ENCODE measurements around the gene VPS13D.
A peak's percentile ranks its signal among the peaks of the same experiment; 100 is the strongest.
"Not testable (repeated sequence)": the region's sequence is repeated elsewhere in the genome, so short reads cannot be mapped to it uniquely, and the experiment has no call there.

Gene VPS13D

GRCh38 chr1:12200208-12200607, 29.6 kb upstream of the VPS13D start:
- no peak for DNase-seq (ENCODE audit: low read depth, low spot score)

GRCh38 chr1:12201352-12202189, 28.3 kb upstream of the VPS13D start:
- no peak for DNase-seq (ENCODE audit: low read depth, low spot score)

- DNase-seq (ENCODE audit: low read depth, low spot score) = no peak
Observed at GRCh38 chr1:12202190-12202497, 27.7 kb upstream of the VPS13D start.

DNA sequence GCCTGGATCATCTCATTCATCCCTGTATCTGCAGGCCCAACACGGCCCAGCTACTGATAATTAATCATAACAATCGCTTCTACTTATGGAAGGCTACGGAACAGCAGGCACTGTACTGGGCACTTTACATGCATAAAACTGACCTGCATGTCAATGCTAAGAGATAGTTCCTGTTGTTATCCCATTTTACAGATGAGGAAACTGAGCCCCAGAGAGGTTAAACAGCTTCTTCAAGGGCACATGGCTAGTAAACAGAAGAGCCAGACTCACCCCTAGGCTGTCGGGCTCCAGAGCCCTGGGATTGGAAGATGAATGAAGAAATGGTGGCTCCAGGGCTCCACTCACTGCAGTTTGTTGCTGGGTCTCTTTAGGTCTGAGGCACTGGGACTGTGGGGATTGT, 27.3 kb upstream of the VPS13D start:
- DNase-seq (ENCODE audit: low read depth, low spot score) = no peak

DNA sequence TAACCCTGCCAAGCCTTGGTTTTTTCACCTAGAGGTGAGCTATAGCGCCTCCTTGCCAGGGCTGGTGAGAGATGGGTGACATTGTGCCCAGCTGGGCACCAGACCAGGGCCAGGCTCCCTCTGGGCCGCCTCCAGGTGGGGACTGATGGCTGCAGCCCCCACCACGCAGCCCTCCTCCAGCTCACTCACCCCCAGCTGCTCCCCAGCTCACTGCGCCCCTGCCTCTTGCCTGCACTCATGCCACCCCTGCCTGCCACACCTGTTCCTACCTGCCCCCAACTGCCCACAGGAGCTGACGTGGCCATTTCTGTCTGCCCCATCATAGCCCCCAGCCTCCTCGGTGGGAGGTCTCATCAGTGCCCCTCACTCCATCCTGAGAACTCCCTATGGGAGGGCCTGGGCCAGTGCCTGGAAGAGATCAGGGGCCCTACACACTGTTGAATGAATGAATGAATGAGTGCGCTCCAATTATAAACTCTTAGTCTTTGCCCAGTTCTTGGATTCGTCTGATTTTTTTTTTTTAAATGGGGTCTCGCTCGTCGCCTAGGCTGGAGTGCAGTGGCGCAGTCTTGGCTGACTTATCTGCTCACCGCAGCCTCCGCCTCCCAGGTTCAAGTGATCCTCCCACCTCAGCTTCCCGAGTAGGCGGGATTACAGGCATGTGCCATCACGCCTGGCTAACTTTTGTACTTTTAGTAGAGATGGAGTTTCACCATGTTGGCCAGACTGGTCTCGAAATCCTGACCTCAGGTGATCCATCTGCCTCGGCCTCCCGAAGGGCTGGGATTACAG, 26.4 kb upstream of the VPS13D start:
- no peak for DNase-seq (ENCODE audit: low read depth, low spot score)

DNA sequence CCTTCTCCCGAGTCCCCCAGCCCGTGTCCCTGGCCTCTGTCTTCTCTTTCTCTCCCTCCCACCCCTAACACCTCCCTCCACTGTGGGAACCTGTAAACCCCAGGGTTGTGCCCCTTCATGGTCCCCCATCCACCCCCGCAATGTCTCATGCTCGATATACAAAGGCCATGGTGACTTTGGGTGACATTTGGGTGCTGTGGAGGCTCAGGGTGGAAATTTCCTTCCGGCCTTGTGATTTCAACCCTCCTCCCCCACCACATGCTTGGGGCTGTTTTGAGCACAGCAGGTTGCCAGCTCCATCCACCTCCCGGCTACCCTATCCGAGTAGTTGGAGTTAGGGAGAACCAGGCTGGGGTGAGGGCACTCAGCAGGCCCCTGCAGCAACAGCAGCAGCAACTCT, 25.7 kb upstream of the VPS13D start:
- DNase-seq (ENCODE audit: low read depth, low spot score) = no peak

DNA sequence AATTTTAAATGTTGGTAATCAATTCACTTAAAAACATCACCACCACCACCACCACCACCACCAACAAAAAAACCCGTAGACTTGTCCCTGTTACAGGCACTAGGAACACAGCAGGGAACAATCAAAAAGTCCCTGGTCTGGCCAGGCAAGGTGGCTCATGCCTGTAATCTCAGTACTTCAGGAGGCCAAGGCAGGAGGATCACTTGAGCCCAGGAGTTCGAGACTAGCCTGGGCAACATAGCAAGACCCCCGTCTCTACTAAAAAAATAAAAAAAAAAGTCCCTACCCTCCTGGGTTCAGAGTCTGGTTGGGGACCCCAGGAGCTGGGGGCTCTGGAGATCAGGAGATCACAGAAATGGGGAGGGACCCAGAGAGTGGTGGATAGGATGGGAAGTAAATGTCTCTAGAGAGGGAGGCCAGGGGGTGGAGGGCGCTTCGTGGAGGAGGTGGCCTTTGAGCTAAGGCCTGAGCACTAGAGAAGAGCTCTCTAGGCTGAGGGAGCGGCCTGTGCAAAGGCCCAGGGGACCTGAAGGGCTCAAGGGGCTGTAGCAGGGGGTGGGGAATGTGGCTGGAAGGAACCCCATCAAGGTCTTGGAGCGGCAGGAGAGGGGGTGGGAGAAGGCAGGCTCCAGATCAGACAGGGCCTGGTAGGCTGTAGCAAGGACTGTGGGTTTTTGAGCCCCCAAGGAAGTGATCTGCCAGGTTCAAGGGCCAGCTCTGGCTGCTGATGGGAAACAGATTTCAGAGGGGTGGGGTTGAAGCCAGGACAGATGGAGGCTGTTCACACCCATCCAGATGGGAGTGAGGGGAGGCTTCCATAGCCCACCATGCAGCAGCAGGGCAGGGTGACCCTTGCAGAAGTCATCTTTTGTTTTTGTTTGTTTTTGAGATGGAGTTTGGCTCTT, 24.8 kb upstream of the VPS13D start:
- no peak for DNase-seq (ENCODE audit: low read depth, low spot score)

DNA sequence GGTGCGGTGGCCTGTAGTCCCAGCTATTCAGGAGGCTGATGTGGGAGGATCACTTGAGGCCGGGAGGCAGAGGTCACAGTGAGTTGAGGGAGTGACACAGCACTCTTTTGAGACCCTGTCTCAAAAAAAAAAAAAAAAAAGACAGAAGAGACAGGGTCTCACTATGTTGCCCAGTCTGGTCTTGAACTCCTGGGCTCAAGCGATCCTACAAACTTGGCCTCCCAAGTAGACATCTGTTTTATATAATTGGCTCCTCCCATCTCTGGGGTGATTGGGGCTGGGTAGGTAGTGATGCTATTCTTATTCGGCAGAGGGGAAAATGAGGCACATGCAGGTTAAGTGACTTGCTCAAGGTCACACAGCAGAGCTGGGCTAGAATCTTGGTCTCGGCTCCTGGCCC, 23.6 kb upstream of the VPS13D start:
- no peak for DNase-seq (ENCODE audit: low read depth, low spot score)

GRCh38 chr1:12206792-12207424, 22.9 kb upstream of the VPS13D start:
- DNase-seq (ENCODE audit: low read depth, low spot score) = no peak

- DNase-seq (ENCODE audit: low read depth, low spot score) = no peak
Observed at GRCh38 chr1:12208271-12208670, 21.6 kb upstream of the VPS13D start.

GRCh38 chr1:12208764-12209494, 20.9 kb upstream of the VPS13D start:
- peak; percentile 67 for DNase-seq (ENCODE audit: low read depth, low spot score)

- no peak for DNase-seq (ENCODE audit: low read depth, low spot score)
Observed at GRCh38 chr1:12209495-12209832, 20.4 kb upstream of the VPS13D start.

GRCh38 chr1:12215118-12215961, 14.5 kb upstream of the VPS13D start:
- DNase-seq (ENCODE audit: low read depth, low spot score) = no peak

- no peak for DNase-seq (ENCODE audit: low read depth, low spot score)
Observed at GRCh38 chr1:12219800-12220199, 10.0 kb upstream of the VPS13D start.

DNA sequence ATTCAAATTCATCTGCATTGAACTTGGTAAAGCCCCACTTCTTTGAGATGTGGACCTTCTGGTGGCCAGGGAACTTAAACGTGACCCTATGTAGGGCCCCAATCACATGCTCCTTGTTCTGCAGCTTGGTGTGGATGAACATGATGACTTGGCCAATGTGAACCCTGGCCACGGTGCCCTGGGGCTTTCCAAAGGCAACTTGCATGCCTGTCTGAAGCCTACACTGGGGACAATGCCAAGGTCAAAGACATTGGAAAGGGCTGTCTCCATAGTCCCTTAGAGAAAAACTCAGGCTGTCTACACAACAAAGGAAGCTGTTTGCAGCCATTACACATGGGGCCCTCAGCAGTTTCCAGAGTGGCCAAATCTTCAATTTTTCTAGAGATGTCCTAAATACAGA, 8.9 kb upstream of the VPS13D start:
- no peak for DNase-seq (ENCODE audit: low read depth, low spot score)

DNA sequence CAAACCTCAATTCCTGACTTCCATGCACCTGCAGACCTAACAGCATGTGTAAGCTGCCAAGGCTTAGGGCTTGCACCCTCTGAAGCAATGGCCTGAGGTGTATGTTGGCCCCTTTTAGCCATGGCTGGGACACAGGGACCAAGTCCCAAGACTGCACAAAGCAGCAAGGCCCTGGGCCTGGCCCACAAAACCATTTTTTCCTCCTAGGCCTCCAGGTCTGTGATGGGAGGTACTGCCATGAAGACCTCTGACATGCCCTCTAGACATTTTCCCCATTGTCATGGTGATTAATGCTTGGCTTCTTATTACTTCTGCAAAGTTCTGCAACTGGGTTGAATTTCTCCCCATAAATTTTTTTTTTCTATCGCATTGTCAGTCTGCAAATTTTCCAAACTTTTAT, 7.1 kb upstream of the VPS13D start:
- not testable (repeated sequence) for DNase-seq (ENCODE audit: low read depth, low spot score)

DNA sequence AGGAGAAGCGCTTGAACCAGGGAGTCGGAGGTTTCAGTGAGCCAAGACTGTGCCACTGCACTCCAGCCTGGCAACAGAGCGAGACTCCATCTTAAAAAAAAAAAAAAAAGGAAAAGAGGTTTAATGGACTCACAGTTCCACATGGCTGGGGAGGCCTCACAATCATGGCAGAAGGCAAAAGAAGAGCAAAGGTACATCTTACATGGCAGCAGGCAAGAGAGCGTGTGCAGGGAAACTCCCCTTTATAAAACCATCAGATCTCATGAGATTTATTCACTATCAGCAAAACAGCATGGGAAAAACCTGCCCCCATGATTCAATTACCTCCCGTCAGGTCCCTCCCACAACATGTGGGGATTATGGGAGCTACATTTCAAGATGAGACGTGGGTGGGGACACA, 5.7 kb upstream of the VPS13D start:
- DNase-seq (ENCODE audit: low read depth, low spot score) = not testable (repeated sequence)

DNA sequence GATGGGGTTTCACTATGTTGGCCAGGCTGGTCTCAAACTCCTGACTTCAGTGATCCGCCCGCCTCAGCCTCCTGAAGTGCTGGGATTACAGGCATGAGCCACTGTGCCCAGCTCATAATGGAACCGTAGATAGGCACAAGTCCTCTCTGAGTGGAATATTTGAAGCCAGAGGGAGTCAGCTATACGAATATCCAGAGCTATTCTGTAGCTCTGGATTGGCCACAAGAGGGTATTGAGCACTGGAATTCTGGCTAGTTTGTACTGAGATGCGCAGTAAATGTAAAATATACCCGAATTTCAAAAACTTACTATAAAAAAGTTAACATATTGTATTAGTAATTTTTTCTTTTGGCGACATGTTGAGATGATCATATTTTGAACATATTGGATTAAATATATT, 851 bp upstream of the VPS13D start:
- DNase-seq (ENCODE audit: low read depth, low spot score) = no peak

- no peak for DNase-seq (ENCODE audit: low read depth, low spot score)
Observed at GRCh38 chr1:12229386-12229834, 420 bp upstream of the VPS13D start.

All from smooth muscle cell of the brain vasculature (primary cell).